NCI-H1092 treated with DMSO at 0.1 percent for 48 hours (cell line): Measurements from ENCODE around the gene FBXW8.

Source experiments
- DNase-seq: peaks from one replicate; lab custom pipeline; 2025; lab: John Stamatoyannopoulos, UW

FBXW8 gene, protein sequence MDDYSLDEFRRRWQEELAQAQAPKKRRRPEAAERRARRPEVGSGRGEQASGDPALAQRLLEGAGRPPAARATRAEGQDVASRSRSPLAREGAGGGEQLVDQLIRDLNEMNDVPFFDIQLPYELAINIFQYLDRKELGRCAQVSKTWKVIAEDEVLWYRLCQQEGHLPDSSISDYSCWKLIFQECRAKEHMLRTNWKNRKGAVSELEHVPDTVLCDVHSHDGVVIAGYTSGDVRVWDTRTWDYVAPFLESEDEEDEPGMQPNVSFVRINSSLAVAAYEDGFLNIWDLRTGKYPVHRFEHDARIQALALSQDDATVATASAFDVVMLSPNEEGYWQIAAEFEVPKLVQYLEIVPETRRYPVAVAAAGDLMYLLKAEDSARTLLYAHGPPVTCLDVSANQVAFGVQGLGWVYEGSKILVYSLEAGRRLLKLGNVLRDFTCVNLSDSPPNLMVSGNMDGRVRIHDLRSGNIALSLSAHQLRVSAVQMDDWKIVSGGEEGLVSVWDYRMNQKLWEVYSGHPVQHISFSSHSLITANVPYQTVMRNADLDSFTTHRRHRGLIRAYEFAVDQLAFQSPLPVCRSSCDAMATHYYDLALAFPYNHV

DNA sequence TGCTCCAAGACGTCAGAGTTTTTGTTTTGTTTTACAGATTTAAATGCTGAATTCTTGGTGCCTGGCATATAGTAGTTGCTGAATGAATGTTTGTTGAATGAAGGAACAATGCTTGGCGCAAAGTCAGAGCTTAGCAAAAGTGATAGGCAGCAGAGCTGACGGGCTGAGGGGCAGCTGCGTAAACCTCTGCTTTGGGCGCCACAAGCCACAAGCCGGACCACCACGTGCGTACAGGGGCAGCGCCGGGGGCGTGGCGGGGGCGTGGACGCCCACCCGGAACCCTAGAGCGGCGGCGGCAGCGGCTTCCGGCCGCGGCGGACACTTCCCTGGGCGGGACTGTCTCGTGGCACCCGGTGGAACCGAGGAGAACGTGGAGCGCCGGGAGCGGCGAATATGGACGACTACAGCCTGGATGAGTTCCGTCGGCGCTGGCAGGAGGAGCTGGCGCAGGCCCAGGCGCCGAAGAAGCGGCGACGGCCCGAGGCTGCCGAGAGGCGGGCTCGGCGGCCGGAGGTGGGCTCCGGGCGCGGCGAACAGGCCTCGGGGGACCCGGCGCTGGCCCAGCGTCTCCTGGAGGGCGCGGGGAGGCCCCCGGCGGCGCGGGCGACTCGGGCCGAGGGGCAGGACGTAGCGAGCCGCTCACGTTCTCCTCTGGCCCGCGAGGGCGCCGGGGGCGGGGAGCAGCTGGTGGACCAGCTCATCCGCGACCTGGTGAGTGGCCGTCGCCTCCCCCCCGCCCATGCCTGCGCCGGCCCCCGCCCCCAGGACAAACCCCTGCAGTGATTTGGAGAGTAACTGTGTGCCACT lies at the start of gene FBXW8:
TSS of gene FBXW8 (plus strand) at position 306 of the 807 bp plus-strand sequence. CDS start at position 394, 88 bp downstream.
- peak; percentile 68 for DNase-seq

DNA sequence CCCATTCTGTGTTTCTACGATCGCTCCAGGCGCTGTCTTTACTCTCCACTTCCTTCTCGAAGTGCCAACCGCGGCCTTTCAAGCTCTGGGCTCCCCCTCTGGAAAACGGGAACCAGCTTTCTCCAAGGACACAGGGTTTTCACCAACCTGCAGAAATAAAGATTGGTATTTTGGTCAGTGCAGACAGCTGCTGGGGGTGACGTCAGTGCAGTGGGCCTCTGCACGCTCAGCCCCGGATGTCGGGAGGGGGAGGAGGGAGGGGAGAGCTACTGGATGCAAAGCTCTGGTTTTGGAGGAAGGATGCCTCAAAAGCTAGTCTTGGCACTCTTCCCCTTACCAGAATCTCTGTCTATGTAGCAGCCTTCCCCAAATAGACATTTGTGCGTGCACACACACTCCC lies 49.4 kb upstream of the FBXW8 start:
- no peak for DNase-seq

DNA sequence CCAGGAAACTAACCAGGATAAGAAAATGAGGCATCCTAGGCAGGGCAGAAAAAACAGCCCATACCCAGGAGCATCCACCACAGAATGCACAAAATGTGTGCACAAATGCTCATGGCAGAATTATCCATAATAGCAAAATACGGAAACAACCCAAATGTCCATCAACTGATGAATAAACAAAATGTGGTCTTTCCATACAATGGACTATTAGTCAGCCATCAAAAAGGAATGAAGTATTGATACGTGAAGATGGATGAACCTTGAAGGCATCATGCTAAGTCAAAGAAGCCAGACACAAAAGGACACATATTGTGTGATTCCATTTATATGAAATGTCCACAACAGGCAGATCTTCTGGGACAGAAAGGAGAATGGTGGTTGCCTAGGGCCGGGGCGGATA lies 48.6 kb upstream of the FBXW8 start:
- no peak for DNase-seq

DNA sequence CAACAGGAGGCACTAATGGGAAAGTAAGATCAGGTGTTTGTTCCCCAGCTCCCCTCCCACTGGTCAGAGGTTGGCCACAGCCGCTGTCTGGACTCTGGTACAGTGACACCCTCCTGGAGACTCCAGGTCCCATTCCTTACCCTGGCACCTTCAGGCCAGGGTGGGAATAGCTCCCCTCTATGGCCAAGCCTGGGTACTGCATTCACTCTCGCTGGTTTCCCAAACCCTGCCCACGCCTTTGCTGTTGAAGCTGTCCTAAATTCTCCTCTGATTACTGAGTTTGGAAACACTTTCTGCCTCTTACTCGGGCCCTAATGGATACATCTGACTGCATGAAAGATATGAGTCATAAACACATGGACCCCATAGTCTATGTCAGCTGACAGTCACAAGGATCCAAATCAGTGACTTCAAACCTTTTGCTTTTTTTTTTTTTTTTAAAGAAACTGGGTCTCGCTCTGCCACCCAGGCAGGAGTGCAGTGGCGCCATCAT lies 47.4 kb upstream of the FBXW8 start:
- no peak for DNase-seq

DNA sequence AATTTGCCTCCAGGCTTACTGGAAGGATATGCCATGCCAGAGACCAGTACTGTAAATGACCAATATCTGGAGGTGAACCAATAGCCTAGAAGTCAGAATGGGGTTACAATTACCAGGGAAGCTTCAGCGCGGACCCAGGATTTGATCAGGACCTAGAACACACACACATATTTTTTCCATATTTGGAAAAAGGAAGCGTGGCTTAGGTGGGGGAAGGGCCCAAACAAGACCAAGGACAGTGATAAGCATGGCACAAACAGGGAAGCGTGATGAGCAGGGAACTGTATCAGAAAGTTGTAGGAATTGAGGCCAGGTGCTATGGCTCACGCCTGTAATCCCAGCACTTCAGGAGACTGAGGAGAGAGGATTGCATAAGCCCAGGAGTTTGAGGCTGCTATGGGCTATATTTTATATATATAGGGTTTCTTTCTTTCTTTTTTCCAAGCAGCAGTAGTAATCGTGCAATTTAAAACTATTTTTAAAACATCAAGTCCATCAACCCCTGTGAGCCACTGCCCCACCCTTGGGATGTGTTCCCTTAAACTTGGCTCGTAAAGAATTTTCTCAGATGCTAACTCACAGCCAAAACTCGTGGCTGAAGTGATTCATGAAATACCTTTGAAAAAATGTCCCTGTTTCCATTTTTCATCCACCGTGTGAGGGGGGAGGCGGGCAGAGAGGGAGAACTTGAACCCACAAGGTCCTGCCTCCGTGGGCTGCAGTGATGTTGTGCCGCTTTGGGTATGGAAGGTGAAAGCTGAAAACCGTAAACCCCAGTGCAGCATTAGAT lies 46.2 kb upstream of the FBXW8 start:
- DNase-seq, result no peak

DNA sequence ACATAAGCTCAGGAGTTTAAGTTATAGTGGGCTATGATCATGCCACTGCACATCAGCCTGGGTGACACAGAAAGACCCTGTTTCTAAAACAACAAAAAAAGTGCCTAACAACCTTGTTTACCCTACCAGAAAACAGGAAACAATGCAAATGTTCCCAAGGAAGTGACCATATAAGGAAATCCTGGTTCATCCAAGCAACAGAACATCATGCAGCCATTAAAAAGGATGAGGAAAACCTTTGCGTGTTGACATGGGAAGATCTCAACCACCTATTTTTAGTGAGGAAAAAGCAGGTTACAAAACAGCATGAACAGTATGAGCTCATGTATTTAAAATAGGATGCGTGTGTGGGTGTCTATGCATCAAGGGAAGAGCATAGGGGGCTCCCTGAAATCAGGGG lies 43.2 kb upstream of the FBXW8 start:
- DNase-seq, result no peak

DNA sequence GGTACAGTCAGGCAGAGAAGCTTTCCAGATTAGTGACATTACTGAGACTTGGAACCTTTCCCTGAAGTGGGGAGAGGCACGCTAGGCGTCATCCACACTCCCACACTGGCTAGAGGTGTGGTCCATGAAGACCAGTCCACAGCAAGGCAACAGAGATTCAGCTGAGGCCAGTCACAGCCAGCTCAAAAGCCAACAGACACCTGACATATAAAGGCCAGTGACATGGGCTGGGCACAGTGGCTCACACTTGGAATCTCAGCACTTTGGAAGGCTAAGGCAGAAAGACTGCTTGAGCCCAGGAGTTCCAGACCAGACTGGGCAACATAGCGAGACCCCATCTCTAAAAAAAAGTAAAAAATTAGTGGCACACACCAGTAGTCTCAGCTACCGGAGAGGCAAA lies 40.4 kb upstream of the FBXW8 start:
- DNase-seq, result no peak

DNA sequence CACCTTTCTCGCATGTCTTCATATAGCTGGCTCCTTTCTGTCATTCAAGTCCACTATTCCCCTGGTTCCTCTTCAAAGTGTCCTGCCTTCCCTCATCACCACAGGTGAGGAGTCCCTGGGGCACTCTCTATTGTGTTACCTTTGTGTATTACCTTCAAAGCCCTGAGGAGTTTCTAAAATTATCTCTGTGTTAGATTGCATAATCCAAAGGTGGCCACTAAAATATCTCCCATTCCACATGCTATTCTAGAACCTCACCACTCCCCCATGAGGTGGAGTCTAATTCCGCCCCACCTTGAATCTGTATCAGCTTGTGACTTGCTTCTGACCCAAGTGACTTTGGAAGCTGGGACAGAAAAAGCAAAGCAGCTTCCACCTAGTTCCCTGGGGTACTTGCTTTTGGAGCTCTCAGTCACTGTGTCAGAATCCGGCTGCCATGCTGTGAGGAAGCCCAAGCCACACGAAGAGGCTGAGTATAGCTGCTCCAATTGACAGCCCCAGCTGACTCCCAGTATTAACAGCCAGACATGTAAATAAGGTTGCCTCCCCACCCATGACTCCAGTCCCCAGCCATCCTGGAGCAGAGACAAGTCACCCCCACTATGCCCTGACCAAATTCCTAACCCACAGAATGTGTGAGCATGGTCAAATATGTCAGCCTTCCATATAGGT lies 36.3 kb upstream of the FBXW8 start:
- DNase-seq, result no peak

DNA sequence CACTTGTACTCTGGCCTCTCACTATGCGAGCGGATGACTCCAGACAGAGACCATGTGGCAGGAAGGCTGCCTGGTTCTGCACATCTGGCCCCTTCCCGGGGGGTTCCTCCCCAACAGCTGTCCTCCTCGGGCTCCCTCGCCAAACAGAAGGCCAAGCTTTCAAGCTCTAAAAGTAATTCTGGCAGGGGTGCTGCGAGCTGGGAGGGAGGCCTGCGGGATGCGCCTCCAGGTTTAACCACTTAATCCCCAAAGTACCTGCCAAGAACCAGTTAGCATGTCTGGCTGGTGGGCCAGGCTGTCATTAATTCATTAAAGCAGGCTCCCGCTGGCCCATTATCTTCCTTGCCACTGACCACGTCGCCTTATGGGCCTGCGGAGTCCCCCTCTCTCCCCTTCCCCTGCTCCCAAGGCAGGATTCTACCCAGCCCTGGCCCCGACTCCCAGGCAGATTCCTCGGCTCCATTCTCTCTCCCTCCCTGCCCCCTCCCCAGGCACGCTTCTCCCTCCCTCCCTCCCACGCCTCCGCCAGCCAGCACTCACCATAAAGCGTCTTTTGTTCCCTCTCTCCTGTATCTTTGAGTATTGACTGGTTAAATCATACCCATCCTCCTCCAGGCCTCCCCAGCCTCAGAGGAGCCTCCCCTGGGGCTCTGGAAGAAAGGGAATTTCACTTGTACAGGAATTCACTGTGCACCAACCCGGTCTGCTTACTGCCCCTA lies 34.4 kb upstream of the FBXW8 start:
- DNase-seq, result no peak

DNA sequence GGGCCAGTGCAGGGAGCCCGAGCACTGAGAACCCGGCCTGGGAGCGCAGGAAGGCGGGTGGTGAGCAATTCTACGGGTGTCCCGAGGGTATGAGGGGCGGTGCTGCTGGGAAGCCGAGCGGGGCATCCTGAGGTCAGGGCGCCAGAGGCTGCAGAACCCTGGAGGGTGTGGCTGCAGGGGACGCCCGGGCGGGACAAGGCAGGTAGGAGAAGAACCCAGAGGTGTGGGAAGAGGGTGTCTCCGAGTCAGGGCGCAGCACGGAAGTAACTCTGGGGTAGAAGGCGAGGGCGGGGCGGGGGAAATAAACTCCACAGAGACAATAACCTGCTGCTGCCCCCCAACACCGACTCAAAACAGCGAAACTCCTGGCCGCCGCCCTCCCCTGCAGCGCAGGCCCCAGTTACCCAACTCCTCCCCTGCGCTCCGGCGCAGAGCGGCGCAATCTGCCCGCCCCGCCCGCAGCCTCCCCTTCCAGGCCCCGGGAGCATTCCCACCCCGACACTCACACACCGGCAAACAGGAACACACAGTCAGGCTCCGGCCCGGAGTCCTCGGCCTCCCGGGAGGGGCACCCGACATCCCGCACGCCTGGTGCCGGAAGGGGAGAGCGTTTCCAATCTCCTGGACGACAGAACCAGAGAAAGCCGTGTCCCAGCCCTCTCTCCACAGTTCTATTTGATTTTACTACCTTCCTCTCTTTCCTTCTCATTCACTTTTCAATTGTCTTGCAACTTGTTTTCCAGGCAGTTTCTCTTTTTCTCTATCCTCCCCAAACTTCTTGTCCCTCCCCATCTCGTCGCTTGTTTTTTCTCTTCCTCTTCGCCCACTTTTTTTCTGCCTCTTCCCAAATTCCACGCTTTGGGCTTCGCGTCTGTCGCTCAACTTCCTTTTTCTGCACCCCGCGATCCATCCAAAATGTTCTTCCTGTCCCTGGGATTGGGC lies 31.9 kb upstream of the FBXW8 start:
- DNase-seq, result no peak

DNA sequence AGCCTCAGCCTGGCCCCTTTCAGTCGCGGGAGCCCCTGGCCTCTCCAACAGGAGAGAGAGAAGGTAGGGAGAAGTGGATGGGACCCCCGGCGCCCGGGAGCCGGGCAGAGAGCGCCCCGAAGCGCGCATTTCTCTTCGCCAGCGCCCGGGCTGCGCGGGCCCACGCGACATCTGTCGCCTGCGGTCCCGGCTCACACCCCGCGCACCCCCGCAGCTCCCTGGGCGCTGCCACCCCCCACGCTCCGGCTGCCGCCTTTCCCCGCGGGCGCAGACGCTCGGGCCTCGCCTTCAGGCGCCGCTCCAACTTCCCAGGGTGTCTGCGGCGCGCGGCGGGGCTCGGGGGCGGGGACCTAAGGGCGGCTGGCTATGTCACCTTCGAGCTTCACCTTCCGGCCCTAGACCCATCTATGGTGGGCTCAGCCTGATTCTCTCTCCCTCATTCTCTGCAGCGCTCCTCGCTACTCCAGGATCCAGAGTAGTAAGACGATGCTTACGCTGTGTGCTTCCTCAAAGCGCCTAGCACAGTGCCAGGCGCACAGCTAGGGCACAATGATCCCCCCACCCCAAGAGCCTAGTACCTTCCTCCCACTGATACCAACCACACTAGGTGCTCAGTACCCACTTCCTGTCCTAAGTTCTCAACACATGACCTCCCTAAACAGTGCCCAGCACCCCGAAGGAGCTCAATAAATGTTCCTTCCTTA lies 31.1 kb upstream of the FBXW8 start:
- DNase-seq, result no peak

DNA sequence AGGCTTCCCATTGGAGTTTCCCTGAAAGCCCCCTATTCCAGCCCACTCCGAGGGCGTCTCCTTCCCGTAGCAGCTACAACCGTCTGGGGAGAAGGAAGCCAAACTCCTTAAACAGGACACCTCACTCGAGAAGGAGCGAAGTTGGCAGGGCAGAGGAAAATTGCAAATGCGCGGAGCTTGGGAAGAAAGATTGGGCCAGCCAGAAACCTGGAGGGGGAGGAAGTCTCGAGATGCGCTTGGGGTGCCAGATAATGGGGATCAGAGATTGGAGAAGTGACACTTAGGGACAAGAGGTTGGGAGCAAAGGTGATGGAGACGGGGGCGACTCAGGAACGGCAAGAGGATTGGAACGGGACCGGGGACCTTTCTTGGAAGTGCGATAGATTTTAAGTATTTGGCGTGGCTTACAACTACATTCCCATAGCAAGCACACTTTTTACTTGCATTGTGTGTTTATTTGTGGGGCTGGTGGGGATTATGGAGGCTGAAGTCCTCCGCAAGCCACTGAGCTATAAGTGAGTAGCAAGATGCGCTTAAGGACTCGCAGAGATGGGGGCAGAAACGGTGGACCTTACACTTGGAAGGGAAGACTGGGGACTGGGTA lies 30.4 kb upstream of the FBXW8 start:
- no peak for DNase-seq

DNA sequence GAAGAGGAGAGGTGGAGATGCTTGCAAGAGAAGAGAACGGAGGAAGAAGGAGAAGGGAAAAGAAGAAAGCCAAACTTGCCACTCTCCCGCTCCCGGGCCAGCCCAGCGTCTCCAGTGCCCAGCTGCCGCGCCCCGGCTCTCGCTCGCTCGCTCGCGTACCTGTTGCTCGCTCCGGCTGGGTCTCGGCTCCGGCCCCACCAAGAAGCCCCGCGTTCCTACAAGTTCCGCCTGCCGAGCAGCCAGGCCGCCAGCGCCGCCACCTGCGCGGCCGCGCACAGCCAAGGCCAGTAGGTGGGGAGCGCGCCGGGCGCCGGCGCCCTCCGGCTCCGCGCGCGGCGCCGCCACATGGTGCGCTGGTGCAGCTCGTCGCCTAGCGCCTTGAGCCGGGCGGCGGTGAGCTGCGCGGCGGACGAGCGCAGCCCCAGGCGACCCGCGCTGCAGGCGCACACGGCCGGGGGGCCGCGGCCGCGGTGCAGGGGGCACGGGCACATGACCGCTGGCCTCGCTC lies 29.9 kb upstream of the FBXW8 start:
- peak; percentile 63 for DNase-seq

DNA sequence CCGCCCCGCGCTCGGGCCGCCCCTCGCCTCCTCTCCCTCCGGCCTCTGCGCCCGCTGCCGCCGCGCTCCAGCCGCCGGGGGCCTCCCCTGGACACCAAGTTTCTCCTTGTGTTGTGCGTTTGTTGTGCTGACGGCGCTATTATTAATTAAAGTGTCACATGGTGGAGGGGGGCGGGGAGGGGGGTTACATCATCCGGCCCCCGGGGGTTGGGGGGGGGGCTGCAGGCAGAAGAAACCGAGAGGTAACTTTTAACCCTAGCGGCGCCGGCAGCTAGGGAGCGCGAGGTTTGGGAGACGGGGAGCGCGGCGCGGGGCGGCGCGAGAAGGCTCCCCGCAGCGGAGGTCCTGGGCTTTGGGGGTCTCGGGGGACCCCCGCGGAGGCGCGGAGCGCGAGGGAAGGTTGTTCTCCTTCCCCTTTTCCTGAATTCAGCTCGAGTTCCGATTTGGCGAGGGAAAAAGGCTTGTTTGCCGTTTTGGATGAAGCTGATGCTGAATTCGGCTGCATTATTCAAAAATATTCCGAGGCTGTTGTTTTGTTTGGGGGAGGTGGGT lies 29.3 kb upstream of the FBXW8 start, which contains the start of gene HRK:
TSS of gene HRK (minus strand) at position 117 of the 552 bp plus-strand sequence. CDS start 134 bp downstream, outside the sequence.
- peak; percentile 31 for DNase-seq

DNA sequence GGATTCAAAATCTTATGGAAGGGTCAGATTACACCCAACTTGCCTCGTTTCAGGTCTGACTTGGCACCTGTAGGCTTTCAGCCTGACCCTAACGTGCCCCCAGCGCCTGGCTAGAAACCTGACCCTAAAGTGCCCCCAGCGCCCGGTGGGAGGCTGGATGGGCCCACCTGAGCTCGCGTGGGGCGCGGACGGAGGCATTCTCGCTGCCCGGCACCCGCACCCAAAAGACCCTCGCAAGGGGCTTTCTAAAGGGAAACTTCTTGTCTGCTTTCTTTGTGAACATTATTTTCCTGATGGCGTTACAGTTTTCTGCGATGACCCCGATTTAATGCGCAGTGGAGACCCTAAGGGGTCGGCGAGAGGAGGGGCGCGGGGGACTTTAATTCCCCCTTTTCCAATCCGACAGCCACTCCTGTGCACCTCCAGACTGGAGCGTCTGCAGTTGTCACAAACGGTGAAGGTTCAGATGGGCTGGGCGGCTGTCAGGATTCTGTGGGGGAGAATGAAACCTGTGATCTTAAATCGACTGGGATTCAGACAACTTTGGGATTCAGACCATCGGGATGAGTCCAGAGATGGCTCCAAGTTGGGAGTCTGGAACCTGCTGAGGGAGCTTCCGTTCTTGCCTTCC lies 28.8 kb upstream of the FBXW8 start:
- no peak for DNase-seq

DNA sequence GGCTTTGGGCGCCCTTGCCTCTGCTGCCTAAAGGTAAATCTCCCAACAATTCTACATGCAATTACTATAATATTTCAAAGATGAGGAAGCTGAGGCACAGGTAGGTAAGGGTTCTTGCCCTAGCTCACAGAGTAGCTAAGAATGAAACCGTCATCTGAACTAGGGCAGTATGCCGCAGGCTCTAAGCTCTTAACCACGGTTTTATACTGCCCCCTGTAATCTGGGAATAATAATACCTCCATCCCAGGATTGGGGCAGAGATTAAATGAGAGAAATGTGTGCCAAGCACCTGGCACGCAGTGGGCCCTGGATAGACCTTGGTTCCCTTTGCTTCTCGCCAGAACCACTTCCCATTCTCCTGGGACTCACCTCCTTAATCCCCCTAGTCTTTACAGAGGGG lies 28.0 kb upstream of the FBXW8 start:
- peak; percentile 30 for DNase-seq

DNA sequence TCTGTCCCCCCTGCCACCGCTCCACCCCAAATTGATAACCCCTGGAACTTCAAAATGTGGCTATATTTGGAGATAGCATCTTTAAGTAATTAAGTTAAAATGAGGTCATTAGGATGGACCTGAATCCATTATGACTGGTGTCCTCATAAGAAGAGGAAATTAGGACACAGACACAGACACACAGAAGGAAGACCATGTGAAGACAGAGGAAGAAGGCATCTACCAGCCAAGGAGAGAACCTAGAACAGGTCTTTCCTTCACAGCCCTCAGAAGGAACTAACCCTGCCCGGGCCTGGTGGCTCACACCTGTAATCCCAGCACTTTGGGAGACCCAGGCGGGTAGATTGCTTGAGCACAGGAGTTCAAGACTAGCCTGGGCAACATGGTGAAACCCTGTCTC lies 25.9 kb upstream of the FBXW8 start:
- no peak for DNase-seq
